ENCODE results near the gene GIGYF2.
"Not testable (repeated sequence)": the region's sequence is repeated elsewhere in the genome, so short reads cannot be mapped to it uniquely, and the experiment has no call there.

Gene GIGYF2

DNA sequence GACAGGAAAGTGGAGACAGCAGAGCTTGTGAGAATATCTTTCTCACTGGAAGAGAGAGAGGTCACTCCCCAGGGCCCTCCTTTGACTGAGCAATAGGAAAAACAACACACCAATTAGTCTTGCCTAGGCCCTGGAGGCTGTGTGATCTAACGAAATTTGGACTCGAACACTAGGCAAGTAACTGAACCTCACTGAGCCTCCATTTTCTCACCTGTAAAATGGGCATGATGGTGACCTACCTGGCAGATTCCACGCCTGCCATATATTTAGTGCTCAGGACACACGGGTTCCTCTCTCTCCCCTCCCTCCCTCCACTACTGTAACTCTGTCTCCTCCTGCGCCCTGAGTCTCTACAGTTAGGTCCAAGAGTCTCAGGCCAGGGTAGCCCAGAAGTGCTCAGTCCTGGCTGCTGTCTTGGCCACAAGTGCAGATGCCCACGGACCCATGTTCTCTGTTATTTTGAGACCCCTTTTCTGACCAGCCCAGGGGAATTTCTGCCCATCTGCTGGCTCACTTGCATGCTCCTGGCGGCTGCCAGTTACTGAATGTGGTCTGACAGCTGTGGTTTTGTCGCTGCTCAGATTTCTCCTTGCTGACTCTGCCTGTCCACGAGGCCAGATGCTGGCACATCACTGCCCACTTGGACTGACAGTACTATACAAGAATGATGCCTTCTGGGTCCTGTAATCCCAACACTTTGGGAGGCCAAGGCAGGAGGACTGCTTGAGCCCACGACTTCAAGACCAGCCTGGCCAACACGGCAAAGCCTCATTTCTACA, 9.6 kb upstream of the GIGYF2 start:
- DNase-seq (ENCODE audit: low read depth in 1 of 2, low spot score in 1 of 2): no peak
- Histone ChIP-seq H3K27me3 (ENCODE audit: insufficient read depth, poor library complexity, severe bottlenecking) (no peaks in the 10 kb centered on the region), H3K4me3 (replicated peaks; ENCODE audit: insufficient read depth, low read length) (no peak overlapping the region), H3K27ac (replicated peaks) (no peak overlapping the region)
- TF ChIP-seq GABPA (IDR thresholded peaks at IDR 0.05; ENCODE audit: low read depth) (no peak), POLR2AphosphoS5 (IDR thresholded peaks at IDR 0.05; ENCODE audit: low read depth) (no peak), CTCF (IDR thresholded peaks at IDR 0.05; ENCODE audit: insufficient read depth, low read length) (no peak), SPI1 (IDR thresholded peaks at IDR 0.05; ENCODE audit: borderline replicate concordance, low read depth) (no peak)
- TF ChIP-seq, protein P1, sequence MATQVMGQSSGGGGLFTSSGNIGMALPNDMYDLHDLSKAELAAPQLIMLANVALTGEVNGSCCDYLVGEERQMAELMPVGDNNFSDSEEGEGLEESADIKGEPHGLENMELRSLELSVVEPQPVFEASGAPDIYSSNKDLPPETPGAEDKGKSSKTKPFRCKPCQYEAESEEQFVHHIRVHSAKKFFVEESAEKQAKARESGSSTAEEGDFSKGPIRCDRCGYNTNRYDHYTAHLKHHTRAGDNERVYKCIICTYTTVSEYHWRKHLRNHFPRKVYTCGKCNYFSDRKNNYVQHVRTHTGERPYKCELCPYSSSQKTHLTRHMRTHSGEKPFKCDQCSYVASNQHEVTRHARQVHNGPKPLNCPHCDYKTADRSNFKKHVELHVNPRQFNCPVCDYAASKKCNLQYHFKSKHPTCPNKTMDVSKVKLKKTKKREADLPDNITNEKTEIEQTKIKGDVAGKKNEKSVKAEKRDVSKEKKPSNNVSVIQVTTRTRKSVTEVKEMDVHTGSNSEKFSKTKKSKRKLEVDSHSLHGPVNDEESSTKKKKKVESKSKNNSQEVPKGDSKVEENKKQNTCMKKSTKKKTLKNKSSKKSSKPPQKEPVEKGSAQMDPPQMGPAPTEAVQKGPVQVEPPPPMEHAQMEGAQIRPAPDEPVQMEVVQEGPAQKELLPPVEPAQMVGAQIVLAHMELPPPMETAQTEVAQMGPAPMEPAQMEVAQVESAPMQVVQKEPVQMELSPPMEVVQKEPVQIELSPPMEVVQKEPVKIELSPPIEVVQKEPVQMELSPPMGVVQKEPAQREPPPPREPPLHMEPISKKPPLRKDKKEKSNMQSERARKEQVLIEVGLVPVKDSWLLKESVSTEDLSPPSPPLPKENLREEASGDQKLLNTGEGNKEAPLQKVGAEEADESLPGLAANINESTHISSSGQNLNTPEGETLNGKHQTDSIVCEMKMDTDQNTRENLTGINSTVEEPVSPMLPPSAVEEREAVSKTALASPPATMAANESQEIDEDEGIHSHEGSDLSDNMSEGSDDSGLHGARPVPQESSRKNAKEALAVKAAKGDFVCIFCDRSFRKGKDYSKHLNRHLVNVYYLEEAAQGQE (IDR thresholded peaks at IDR 0.05; ENCODE audit: insufficient replicate concordance, low read depth): no peak

GRCh38 chr2:232688201-232688600, 8.9 kb upstream of the GIGYF2 start:
- Histone ChIP-seq H3K27ac (replicated peaks) (no peak overlapping the region), H3K27me3 (ENCODE audit: insufficient read depth, poor library complexity, severe bottlenecking) (no peaks in the 10 kb centered on the region), H3K4me3 (replicated peaks; ENCODE audit: insufficient read depth, low read length) (no peak overlapping the region)
- TF ChIP-seq SPI1 (IDR thresholded peaks at IDR 0.05; ENCODE audit: borderline replicate concordance, low read depth) (no peak), CTCF (IDR thresholded peaks at IDR 0.05; ENCODE audit: insufficient read depth, low read length) (no peak), POLR2AphosphoS5 (IDR thresholded peaks at IDR 0.05; ENCODE audit: low read depth) (no peak), GABPA (IDR thresholded peaks at IDR 0.05; ENCODE audit: low read depth) (no peak)
- TF ChIP-seq, protein P1 (IDR thresholded peaks at IDR 0.05; ENCODE audit: insufficient replicate concordance, low read depth): no peak
- no peak for DNase-seq (ENCODE audit: low read depth in 1 of 2, low spot score in 1 of 2)

- TF ChIP-seq GABPA (IDR thresholded peaks at IDR 0.05; ENCODE audit: low read depth) (no peak), SPI1 (IDR thresholded peaks at IDR 0.05; ENCODE audit: borderline replicate concordance, low read depth) (no peak), POLR2AphosphoS5 (IDR thresholded peaks at IDR 0.05; ENCODE audit: low read depth) (no peak), CTCF (IDR thresholded peaks at IDR 0.05; ENCODE audit: insufficient read depth, low read length) (no peak)
- TF ChIP-seq, protein P1 (IDR thresholded peaks at IDR 0.05; ENCODE audit: insufficient replicate concordance, low read depth): no peak
- no peak overlapping the region for H3K27ac ChIP-seq (replicated peaks)
- DNase-seq (ENCODE audit: low read depth in 1 of 2, low spot score in 1 of 2): no peak
- H3K27me3 ChIP-seq (ENCODE audit: insufficient read depth, poor library complexity, severe bottlenecking): no peaks in the 10 kb centered on the region
- no peak overlapping the region for H3K4me3 ChIP-seq (replicated peaks; ENCODE audit: insufficient read depth, low read length)
Measured at GRCh38 chr2:232689152-232689910, 7.8 kb upstream of the GIGYF2 start.

- not testable (repeated sequence) for H3K27me3 ChIP-seq (ENCODE audit: insufficient read depth, poor library complexity, severe bottlenecking); H3K4me3 ChIP-seq (replicated peaks; ENCODE audit: insufficient read depth, low read length); H3K27ac ChIP-seq (replicated peaks); DNase-seq (ENCODE audit: low read depth in 1 of 2, low spot score in 1 of 2)
Measured at GRCh38 chr2:232691117-232691516, 6.0 kb upstream of the GIGYF2 start.
